GM10266 (cell line): ENCODE measurements around the gene TECPR1.

ENCODE experiments used
- DNase-seq: peaks from one replicate; pipeline ENCODE4 v3.0.0; 2012; ENCODE audit errors: extremely low spot score
- CTCF ChIP-seq: IDR thresholded peaks from 2 replicates; pipeline ENCODE4 v1.5.1; 2012; ENCODE audit warnings: mild to moderate bottlenecking, low read depth; ENCODE audit not compliant: control insufficient read depth, insufficient read depth; ENCODE audit errors: missing control alignments

Gene TECPR1

GRCh38 chr7:98251601-98252424, at the start of gene TECPR1:
Gene TECPR1, minus strand, starts transcription at chr7:98252232. Its CDS starts 6,086 bp downstream, at chr7:98246146.
- peak; percentile 99 for DNase-seq

GRCh38 chr7:98300595-98301372, 48.8 kb upstream of the TECPR1 start:
- no peak for DNase-seq
- no peak for TF ChIP-seq CTCF

More at GRCh38 chr7:98251601-98252424, at the start of gene TECPR1:
- TF ChIP-seq CTCF: no peak

- TF ChIP-seq CTCF: no peak
- DNase-seq: no peak
Measured at GRCh38 chr7:98297626-98298286, 45.7 kb upstream of the TECPR1 start.

GRCh38 chr7:98296833-98297232, 44.8 kb upstream of the TECPR1 start:
- TF ChIP-seq CTCF: no peak
- no peak for DNase-seq

- DNase-seq: no peak
- no peak for TF ChIP-seq CTCF
Measured at GRCh38 chr7:98295467-98296192, 43.6 kb upstream of the TECPR1 start.

- DNase-seq: peak; percentile 80
- TF ChIP-seq CTCF: peak; percentile 80
Measured at GRCh38 chr7:98294798-98295382, 42.9 kb upstream of the TECPR1 start.
